ENCODE measurements around the gene HS3ST3A1. TPM values are rescaled to one million over a fixed set of nuclear protein-coding genes. Genes with fewer than 3 reads are reported as not detected.

HS3ST3A1 gene
- polyA plus RNA-seq, 1 experiment = 6.6 TPM

DNA sequence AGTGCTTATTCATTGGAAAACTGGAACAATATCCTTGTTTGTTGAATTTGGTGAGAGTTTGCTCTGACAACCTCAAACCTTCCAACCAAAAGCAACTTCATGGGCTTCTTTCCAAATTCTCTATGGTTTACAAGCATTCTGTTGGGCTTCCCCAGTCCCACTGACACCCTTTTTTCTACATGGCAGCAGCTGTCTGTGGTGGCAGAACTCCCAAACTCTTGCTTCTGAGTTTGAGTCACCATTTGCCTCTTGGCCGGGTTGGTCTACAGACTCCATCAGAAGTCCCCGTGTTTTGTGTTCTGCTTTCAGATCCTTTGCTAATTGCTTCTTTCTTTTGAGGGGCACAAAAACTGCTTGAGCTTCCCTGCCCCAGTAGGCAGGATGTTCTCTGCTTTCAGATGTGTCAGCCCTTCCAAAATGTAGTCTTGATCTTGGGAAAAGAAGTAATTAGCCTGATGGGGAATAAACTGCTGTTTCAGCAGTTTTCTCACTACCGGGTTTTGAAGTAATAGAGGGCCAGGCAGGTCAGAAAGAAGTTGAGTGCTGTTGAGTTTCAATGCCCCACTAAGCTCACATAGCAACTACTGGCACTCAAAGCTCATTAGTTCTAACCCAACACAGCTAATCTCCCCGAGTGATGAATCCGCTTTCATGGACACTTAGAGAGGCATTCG is 80.7 kb downstream of the HS3ST3A1 start:
- Histone ChIP-seq H3K27ac (ENCODE audit: low read depth, low read length) (no peak overlapping the region), H3K9me3 (ENCODE audit: control insufficient read depth, insufficient read depth, low read length) (peaks cover 3% of the 10 kb centered on the region; the same call in 1 of the 2 replicates), H3K27me3 (ENCODE audit: control insufficient read depth, insufficient read depth, low read length) (no peaks in the 10 kb centered on the region), H3K4me3 (ENCODE audit: low read depth, low read length) (no peak overlapping the region)
- ChIA-PET CTCF (no interaction called here), POLR2A (no interaction called here)
- TF ChIP-seq, protein P1, sequence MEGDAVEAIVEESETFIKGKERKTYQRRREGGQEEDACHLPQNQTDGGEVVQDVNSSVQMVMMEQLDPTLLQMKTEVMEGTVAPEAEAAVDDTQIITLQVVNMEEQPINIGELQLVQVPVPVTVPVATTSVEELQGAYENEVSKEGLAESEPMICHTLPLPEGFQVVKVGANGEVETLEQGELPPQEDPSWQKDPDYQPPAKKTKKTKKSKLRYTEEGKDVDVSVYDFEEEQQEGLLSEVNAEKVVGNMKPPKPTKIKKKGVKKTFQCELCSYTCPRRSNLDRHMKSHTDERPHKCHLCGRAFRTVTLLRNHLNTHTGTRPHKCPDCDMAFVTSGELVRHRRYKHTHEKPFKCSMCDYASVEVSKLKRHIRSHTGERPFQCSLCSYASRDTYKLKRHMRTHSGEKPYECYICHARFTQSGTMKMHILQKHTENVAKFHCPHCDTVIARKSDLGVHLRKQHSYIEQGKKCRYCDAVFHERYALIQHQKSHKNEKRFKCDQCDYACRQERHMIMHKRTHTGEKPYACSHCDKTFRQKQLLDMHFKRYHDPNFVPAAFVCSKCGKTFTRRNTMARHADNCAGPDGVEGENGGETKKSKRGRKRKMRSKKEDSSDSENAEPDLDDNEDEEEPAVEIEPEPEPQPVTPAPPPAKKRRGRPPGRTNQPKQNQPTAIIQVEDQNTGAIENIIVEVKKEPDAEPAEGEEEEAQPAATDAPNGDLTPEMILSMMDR (IDR thresholded peaks at IDR 0.05; ENCODE audit: low read depth, low read length) = no peak
- DNase-seq (ENCODE audit: low read depth, low spot score) = peak; percentile 73

DNA sequence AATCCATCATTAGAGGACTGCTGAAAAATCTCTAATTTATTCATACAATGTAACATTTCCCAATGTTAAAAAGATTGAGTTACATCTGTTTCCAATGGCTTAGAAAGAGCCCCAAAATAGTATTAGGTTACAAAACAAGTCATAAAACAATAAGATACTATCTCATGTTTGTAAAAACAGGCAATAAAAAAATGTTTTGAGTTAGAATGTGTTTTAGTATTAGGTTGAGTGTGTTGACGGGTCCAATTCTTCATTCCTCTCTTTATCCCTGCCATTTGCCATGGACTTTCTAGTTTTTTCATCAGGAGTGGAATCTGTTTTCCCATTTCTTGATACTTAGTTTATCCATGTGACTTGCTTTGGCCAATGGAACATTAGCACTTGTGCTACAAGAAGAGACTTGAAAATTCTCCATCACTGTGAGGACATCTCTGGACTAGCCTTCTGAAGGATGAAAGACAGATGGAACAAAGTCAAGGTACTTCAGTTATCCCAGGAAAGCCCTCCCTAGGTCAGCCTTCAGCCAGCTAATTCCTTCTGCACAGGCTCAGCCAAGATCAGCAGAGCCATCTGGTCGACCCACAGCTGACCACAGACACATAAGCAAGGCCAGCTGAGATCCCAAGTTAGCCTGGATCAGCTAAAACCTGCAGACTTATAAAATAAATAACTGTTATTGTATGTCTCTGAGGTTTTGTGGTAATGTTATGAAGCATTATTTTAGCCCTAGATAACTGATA is 83.3 kb downstream of the HS3ST3A1 start:
- Histone ChIP-seq H3K27me3 (ENCODE audit: control insufficient read depth, insufficient read depth, low read length) (no peaks in the 10 kb centered on the region), H3K4me3 (ENCODE audit: low read depth, low read length) (no peak overlapping the region), H3K27ac (ENCODE audit: low read depth, low read length) (no peak overlapping the region), H3K9me3 (ENCODE audit: control insufficient read depth, insufficient read depth, low read length) (peaks cover 5% of the 10 kb centered on the region)
- ChIA-PET POLR2A (no interaction called here), CTCF (no interaction called here)
- TF ChIP-seq, protein P1 (IDR thresholded peaks at IDR 0.05; ENCODE audit: low read depth, low read length) = no peak
- peak; percentile 82 for DNase-seq (ENCODE audit: low read depth, low spot score)

DNA sequence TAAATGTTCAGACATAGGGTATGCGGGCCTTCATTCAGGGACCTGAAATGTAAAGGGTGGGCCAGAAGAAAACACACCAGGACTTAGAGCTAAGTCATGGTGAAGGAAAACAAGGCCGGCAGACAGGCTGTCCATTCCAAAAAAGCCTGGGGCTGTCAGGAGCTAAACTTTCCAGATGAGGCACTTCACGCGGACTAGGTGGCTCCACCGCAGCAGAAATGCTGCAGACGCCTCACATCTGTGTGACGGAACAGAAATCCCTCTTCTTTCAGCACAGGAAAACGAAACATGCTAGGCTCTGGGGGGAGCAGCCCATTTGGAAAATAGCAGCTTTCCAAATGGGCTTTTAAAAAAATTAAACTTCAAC is 88.7 kb downstream of the HS3ST3A1 start:
- DNase-seq (ENCODE audit: low read depth, low spot score) = no peak
- H3K4me3 ChIP-seq (ENCODE audit: low read depth, low read length) = peak overlapping the region; percentile 27
- CTCF ChIA-PET = interaction anchor here (1.0 kb wide), 1 partner anchor 13 kb away, joined by 3 read pairs; no protein-coding TSS in a partner anchor
- POLR2A ChIA-PET = no interaction called here
- peaks cover 3% of the 10 kb centered on the region; the same call in 1 of the 2 replicates for H3K9me3 ChIP-seq (ENCODE audit: control insufficient read depth, insufficient read depth, low read length)
- peak overlapping the region; percentile 71 for H3K27ac ChIP-seq (ENCODE audit: low read depth, low read length)
- TF ChIP-seq, protein P1 (IDR thresholded peaks at IDR 0.05; ENCODE audit: low read depth, low read length) = 0 out of 2 replicates have a peak, but pooled peaks have one; percentile 13
- H3K27me3 ChIP-seq (ENCODE audit: control insufficient read depth, insufficient read depth, low read length) = no peaks in the 10 kb centered on the region

DNA sequence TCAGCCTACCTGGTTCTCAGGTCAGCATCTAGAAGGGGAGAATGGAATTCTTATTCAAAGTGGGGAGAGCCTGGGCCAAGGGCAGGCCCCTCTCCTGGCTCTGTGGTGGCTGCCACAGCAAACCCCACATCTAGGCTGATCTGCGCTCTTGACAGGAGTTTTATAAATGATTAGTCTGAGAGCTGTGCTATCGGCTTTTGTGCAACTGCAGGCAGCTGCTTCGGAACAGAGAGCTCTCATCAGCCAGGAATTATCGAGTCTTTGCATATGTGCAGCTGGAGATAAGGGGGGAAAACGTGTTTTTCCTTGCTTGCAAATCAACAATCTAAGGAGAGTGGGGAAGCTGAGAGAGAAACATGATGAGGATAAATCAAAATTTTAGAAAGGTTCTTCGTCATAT is 91.7 kb downstream of the HS3ST3A1 start:
- ChIA-PET CTCF (interaction anchor here (0.5 to 1.0 kb wide), 2 partner anchors 75 to 172 kb away, joined by 3 read pairs; no protein-coding TSS in a partner anchor), POLR2A (interaction anchor here (0.6 kb wide), 1 partner anchor 232 kb away, joined by 3 read pairs; no protein-coding TSS in a partner anchor)
- no peaks in the 10 kb centered on the region for H3K9me3 ChIP-seq (ENCODE audit: control insufficient read depth, insufficient read depth, low read length)
- no peak overlapping the region for H3K27ac ChIP-seq (ENCODE audit: low read depth, low read length)
- TF ChIP-seq, protein P1 (IDR thresholded peaks at IDR 0.05; ENCODE audit: low read depth, low read length) = no peak
- DNase-seq (ENCODE audit: low read depth, low spot score) = no peak
- H3K4me3 ChIP-seq (ENCODE audit: low read depth, low read length) = peak overlapping the region; percentile 25; the same call in 1 of the 2 replicates
- H3K27me3 ChIP-seq (ENCODE audit: control insufficient read depth, insufficient read depth, low read length) = no peaks in the 10 kb centered on the region

DNA sequence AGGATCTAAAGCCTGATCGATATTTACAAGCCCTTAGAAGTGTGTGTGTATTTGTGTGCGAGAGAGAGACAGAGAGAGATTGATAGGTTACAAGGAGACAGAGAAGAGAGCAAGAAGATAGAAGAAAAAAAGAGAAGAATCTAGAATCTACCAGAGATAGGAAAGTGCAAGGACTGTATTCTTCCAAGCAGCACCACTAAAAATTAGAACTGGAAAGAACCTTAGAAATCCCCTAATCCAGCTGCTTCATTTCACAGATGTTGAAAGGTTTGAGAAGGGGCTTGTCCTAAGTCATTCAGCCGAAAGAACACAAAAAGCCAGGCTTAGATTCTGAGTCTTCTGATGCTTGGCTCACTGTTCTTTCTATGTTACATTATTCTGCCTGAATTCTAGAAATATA is 92.2 kb downstream of the HS3ST3A1 start:
- ChIA-PET CTCF (interaction anchor here (1.0 kb wide), 1 partner anchor 172 kb away, joined by 3 read pairs; no protein-coding TSS in a partner anchor), POLR2A (no interaction called here)
- DNase-seq (ENCODE audit: low read depth, low spot score) = no peak
- H3K27ac ChIP-seq (ENCODE audit: low read depth, low read length) = no peak overlapping the region
- no peaks in the 10 kb centered on the region for H3K27me3 ChIP-seq (ENCODE audit: control insufficient read depth, insufficient read depth, low read length)
- TF ChIP-seq, protein P1 (IDR thresholded peaks at IDR 0.05; ENCODE audit: low read depth, low read length) = no peak
- no peaks in the 10 kb centered on the region for H3K9me3 ChIP-seq (ENCODE audit: control insufficient read depth, insufficient read depth, low read length)
- H3K4me3 ChIP-seq (ENCODE audit: low read depth, low read length) = no peak overlapping the region
